HepG2 (cell line): Measurements from ENCODE around the gene RTN1. TPM values are rescaled to one million over a fixed set of nuclear protein-coding genes. Genes with fewer than 3 reads are reported as not detected.

Experiments
- ARHGAP35 ChIP-seq: sonication (generic); formaldehyde crosslinking; IDR thresholded peaks from 2 replicates; pipeline ENCODE4 v1.9.0; 2022; ENCODE audit warnings: mild to moderate bottlenecking, inconsistent platforms, moderate library complexity, missing genetic modification reagents, borderline replicate concordance
- BRCA1 ChIP-seq: sonication (generic); formaldehyde crosslinking; IDR thresholded peaks from 2 replicates; pipeline ENCODE4 v1.4.0; 2020; ENCODE audit warnings: missing genetic modification reagents
- DNMT1 ChIP-seq: sonication (generic); formaldehyde crosslinking; IDR thresholded peaks from 2 replicates; pipeline ENCODE4 v1.5.1; 2020; ENCODE audit warnings: mild to moderate bottlenecking, missing genetic modification reagents
- EHMT2 ChIP-seq: fragments of 200-600 bp; sonication (generic); IDR thresholded peaks from 2 replicates; pipeline ENCODE4 v1.7.0; 2017; ENCODE audit warnings: antibody characterized with exemption, low read depth, low read length, borderline replicate concordance
- FOXK1 ChIP-seq: sonication (generic); formaldehyde crosslinking; IDR thresholded peaks from 2 replicates; pipeline ENCODE4 v1.4.0; 2020; ENCODE audit warnings: low read depth, missing genetic modification reagents, borderline replicate concordance
- HNRNPLL ChIP-seq: fragments of 200-400 bp; formaldehyde crosslinking; IDR thresholded peaks from 2 replicates; pipeline ENCODE4 v1.6.1; 2017; ENCODE audit warnings: mild to moderate bottlenecking, low read depth, low read length; ENCODE audit not compliant: poor library complexity, severe bottlenecking
- KLF9 ChIP-seq: IDR thresholded peaks from 2 replicates; pipeline ENCODE4 v1.6.1; 2016; ENCODE audit warnings: low read depth
- KMT2A ChIP-seq: sonication (generic); formaldehyde crosslinking; IDR thresholded peaks from 2 replicates; pipeline ENCODE4 v1.4.0; 2020; ENCODE audit warnings: missing genetic modification reagents
- MAFG ChIP-seq: sonication (generic); formaldehyde crosslinking; IDR thresholded peaks from 2 replicates; pipeline ENCODE4 v1.5.1; 2020; ENCODE audit warnings: mild to moderate bottlenecking, missing genetic modification reagents
- MTF1 ChIP-seq: sonication (generic); formaldehyde crosslinking; IDR thresholded peaks from 2 replicates; pipeline ENCODE4 v1.5.0; 2020; ENCODE audit warnings: missing genetic modification reagents
- NR2F1 ChIP-seq, 2 experiments: fragments of 450-650 bp in 1 of 2; formaldehyde crosslinking in 1 of 2; IDR thresholded peaks; 2 replicates each; pipeline versions ENCODE4 v1.5.0 to v1.6.1; 2016 to 2020; ENCODE audit warnings: mild to moderate bottlenecking in 1 of 2, missing compliant biosample characterization in 1 of 2, missing genetic modification reagents in 1 of 2, moderate library complexity in 1 of 2
- SIN3B ChIP-seq: fragments of 150-350 bp; IDR thresholded peaks from 2 replicates; pipeline ENCODE4 v1.6.1; 2014; ENCODE audit warnings: low read length
- ZNF326 ChIP-seq: sonication (generic); formaldehyde crosslinking; IDR thresholded peaks from 2 replicates; pipeline ENCODE4 v1.4.0; 2020; ENCODE audit warnings: missing genetic modification reagents, borderline replicate concordance
- ZNF33B ChIP-seq: sonication (generic); formaldehyde crosslinking; IDR thresholded peaks from 2 replicates; pipeline ENCODE4 v1.5.1; 2020; ENCODE audit warnings: mild to moderate bottlenecking, missing genetic modification reagents
- ZNF382 ChIP-seq: sonication (generic); formaldehyde crosslinking; IDR thresholded peaks from 2 replicates; pipeline ENCODE4 v1.5.0; 2020; ENCODE audit warnings: missing genetic modification reagents, mild to moderate bottlenecking, borderline replicate concordance
- ZNF562 ChIP-seq: sonication (generic); formaldehyde crosslinking; IDR thresholded peaks from 2 replicates; pipeline ENCODE4 v1.8.0; 2022; ENCODE audit warnings: missing genetic modification reagents, borderline replicate concordance
- ZNF850 ChIP-seq: sonication (generic); formaldehyde crosslinking; conservative IDR thresholded peaks from 2 replicates; pipeline ENCODE4 v1.9.0; 2021; ENCODE audit warnings: mild to moderate bottlenecking, missing genetic modification reagents
- ZSCAN12 ChIP-seq: sonication (generic); formaldehyde crosslinking; IDR thresholded peaks from 2 replicates; pipeline ENCODE4 v1.9.0; 2021; ENCODE audit warnings: mild to moderate bottlenecking, missing genetic modification reagents
- polyA plus RNA-seq, 8 experiments: library from polyadenylated mRNA; depleted of rRNA in 3 of 8; stranded (reverse) in 7 of 8; unstranded in 1 of 8; fragments of >200 nt; fragmentation: Illumina TruSeq in 4 of 8; extraction: Trizol in 4 of 8; gene quantifications; 2 replicates each; pipeline versions ENCODE4 v1.2.1 to v1.2.3, GENCODE V29; 2011 to 2016; ENCODE audit warnings: low read depth in 4 of 8, missing spikeins in 1 of 8, mixed read lengths in 1 of 8; ENCODE audit not compliant: insufficient read depth in 1 of 8
- total RNA-seq, 5 experiments: library from RNA; depleted of rRNA; stranded (reverse); fragments of >200 nt; fragmentation: Illumina TruSeq; extraction: Trizol; gene quantifications; 2 replicates each; pipeline ENCODE4 v1.2.3, GENCODE V29; 2016; ENCODE audit warnings: low read depth in 1 of 5
- TF ChIP-seq, protein P1 (sequence below), 2 experiments: sonication (generic) in 1 of 2; formaldehyde crosslinking in 1 of 2; IDR thresholded peaks; 2 replicates each; pipeline versions ENCODE4 v1.5.1 to v1.6.1; 2011 to 2020; ENCODE audit warnings: borderline replicate concordance in 1 of 2, low read depth in 1 of 2, low read length in 1 of 2, mild to moderate bottlenecking in 1 of 2, missing genetic modification reagents in 1 of 2, moderate library complexity in 1 of 2
- TF ChIP-seq, protein P2 (sequence below): sonication (generic); formaldehyde crosslinking; IDR thresholded peaks from 2 replicates; pipeline ENCODE4 v1.8.1; 2023; ENCODE audit warnings: mild to moderate bottlenecking, missing genetic modification reagents, borderline replicate concordance
- TF ChIP-seq, protein P3 (sequence below): sonication (generic); formaldehyde crosslinking; IDR thresholded peaks from 2 replicates; pipeline ENCODE4 v1.4.0; 2020; ENCODE audit warnings: missing genetic modification reagents
- TF ChIP-seq, protein P4 (sequence below): sonication (generic); formaldehyde crosslinking; IDR thresholded peaks from 2 replicates; pipeline ENCODE4 v1.8.1; 2022; ENCODE audit warnings: mild to moderate bottlenecking, missing genetic modification reagents

RTN1 gene
- total and polyA plus RNA-seq, 2 of the 13 experiments (the other 11 are each of a cell fraction or from before 2014, with no cell fraction given) = 0.04 to 0.18 TPM

DNA sequence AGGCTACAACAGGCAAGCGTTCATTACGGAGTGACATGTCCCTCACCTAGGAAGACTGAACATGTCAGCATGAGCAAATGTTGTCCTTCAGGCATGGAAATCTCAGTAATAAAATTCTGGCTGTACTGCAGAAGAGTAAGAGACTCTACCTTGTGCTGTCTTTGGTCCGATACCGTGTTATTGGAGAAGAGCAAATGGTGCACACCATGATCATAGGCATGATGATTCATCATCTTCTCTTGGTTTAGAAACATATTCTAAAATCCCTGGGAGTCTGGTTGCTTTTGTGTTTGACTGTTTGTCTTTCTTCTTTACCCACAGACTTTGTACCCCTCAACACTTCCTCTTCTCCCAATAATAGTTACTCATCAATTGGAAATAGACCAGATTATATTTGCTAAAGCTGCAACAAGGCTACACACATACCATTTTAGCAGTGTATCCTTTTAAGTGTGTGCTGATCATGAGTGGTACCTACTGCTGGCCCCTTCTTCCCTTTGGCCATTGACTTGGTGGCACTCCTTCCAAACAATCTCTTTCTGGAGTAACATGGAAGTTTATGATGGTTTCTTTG is 93.5 kb downstream of the RTN1 start (continued):
- TF ChIP-seq, protein P1, sequence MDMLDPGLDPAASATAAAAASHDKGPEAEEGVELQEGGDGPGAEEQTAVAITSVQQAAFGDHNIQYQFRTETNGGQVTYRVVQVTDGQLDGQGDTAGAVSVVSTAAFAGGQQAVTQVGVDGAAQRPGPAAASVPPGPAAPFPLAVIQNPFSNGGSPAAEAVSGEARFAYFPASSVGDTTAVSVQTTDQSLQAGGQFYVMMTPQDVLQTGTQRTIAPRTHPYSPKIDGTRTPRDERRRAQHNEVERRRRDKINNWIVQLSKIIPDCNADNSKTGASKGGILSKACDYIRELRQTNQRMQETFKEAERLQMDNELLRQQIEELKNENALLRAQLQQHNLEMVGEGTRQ (IDR thresholded peaks at IDR 0.05; ENCODE audit: low read depth, low read length) = no peak
- TF ChIP-seq, protein P1 (CRISPR knock-in tag; IDR thresholded peaks at IDR 0.05; ENCODE audit: borderline replicate concordance) = no peak
- TF ChIP-seq DNMT1 (CRISPR knock-in tag) (no peak), FOXK1 (CRISPR knock-in tag) (no peak), ZNF850 (CRISPR knock-in tag) (no peak), EHMT2 (peak; percentile 39; the same call in 1 of the 2 replicates), ZSCAN12 (no peak), ARHGAP35 (CRISPR knock-in tag) (no peak), MTF1 (CRISPR knock-in tag) (no peak), KMT2A (CRISPR knock-in tag) (no peak), MAFG (CRISPR knock-in tag) (no peak), ZNF326 (CRISPR knock-in tag) (no peak), SIN3B (no peak), NR2F1 (CRISPR knock-in tag; IDR thresholded peaks at IDR 0.05) (no peak), ZNF382 (no peak), KLF9 (no peak), HNRNPLL (no peak), ZNF562 (CRISPR knock-in tag) (no peak), ZNF33B (CRISPR knock-in tag) (no peak), BRCA1 (CRISPR knock-in tag) (no peak)
- TF ChIP-seq, protein P2, sequence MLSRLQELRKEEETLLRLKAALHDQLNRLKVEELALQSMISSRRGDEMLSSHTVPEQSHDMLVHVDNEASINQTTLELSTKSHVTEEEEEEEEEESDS (CRISPR knock-in tag) = no peak
- TF ChIP-seq, protein P3, sequence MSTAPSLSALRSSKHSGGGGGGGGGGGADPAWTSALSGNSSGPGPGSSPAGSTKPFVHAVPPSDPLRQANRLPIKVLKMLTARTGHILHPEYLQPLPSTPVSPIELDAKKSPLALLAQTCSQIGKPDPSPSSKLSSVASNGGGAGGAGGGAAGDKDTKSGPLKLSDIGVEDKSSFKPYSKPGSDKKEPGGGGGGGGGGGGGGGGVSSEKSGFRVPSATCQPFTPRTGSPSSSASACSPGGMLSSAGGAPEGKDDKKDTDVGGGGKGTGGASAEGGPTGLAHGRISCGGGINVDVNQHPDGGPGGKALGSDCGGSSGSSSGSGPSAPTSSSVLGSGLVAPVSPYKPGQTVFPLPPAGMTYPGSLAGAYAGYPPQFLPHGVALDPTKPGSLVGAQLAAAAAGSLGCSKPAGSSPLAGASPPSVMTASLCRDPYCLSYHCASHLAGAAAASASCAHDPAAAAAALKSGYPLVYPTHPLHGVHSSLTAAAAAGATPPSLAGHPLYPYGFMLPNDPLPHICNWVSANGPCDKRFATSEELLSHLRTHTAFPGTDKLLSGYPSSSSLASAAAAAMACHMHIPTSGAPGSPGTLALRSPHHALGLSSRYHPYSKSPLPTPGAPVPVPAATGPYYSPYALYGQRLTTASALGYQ (CRISPR knock-in tag) = no peak
- TF ChIP-seq, protein P4, sequence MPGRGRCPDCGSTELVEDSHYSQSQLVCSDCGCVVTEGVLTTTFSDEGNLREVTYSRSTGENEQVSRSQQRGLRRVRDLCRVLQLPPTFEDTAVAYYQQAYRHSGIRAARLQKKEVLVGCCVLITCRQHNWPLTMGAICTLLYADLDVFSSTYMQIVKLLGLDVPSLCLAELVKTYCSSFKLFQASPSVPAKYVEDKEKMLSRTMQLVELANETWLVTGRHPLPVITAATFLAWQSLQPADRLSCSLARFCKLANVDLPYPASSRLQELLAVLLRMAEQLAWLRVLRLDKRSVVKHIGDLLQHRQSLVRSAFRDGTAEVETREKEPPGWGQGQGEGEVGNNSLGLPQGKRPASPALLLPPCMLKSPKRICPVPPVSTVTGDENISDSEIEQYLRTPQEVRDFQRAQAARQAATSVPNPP (CRISPR knock-in tag) = no peak
